ENCODE data around the gene HLA-DQB1. TPM values are rescaled to one million over a fixed set of nuclear protein-coding genes. Genes with fewer than 3 reads are reported as not detected.
"Not testable (repeated sequence)": the region's sequence is repeated elsewhere in the genome, so short reads cannot be mapped to it uniquely, and the experiment has no call there.

Gene HLA-DQB1
- not detected in 2 replicates for total RNA-seq
- not detected in 2 replicates for polyA plus RNA-seq
- polyA plus RNA-seq (2012), result not detected in 2 replicates
- not detected in 2 replicates for polyA minus RNA-seq (ENCODE audit: low replicate concordance)

- H3K9ac ChIP-seq (ENCODE audit: insufficient read depth, low read length), result no peak within 1 kb of the TSS
- DNase-seq (ENCODE audit: low read depth in 2 of 2), result peak in 1 of 2 donors; percentile 2
- H2AFZ ChIP-seq (ENCODE audit: low read length), result no peak within 1 kb of the TSS
- H3K4me2 ChIP-seq (ENCODE audit: extremely low read depth, insufficient read depth, low read length), result no peak within 1 kb of the TSS
- TF ChIP-seq, protein P1, sequence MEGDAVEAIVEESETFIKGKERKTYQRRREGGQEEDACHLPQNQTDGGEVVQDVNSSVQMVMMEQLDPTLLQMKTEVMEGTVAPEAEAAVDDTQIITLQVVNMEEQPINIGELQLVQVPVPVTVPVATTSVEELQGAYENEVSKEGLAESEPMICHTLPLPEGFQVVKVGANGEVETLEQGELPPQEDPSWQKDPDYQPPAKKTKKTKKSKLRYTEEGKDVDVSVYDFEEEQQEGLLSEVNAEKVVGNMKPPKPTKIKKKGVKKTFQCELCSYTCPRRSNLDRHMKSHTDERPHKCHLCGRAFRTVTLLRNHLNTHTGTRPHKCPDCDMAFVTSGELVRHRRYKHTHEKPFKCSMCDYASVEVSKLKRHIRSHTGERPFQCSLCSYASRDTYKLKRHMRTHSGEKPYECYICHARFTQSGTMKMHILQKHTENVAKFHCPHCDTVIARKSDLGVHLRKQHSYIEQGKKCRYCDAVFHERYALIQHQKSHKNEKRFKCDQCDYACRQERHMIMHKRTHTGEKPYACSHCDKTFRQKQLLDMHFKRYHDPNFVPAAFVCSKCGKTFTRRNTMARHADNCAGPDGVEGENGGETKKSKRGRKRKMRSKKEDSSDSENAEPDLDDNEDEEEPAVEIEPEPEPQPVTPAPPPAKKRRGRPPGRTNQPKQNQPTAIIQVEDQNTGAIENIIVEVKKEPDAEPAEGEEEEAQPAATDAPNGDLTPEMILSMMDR (conservative IDR thresholded peaks at IDR 0.05 in 1 of 2, IDR thresholded peaks at IDR 0.05 in 1 of 2; ENCODE audit: low read depth in 1 of 2, low read length in 2 of 2), result no peak
- TF ChIP-seq EZH2 (IDR thresholded peaks at IDR 0.05; ENCODE audit: low read length, missing control alignments), result no peak
- no peaks in the 10 kb centered on the region for H3K9me3 ChIP-seq (ENCODE audit: control insufficient read depth, insufficient read depth, low read depth, low read length)
- H3K36me3 ChIP-seq (ENCODE audit: control insufficient read depth, insufficient read depth, low read length), result no peaks in the 10 kb centered on the region
- H3K27ac ChIP-seq (ENCODE audit: insufficient read depth, low read length), result no peak within 1 kb of the TSS
- H3K79me2 ChIP-seq (ENCODE audit: control insufficient read depth, insufficient read depth, low read length), result no peaks in the 10 kb centered on the region
- H4K20me1 ChIP-seq (ENCODE audit: control insufficient read depth, extremely low read depth, insufficient read depth, low read length), result no peaks in the 10 kb centered on the region
- no peak within 1 kb of the TSS for H3K4me3 ChIP-seq (replicated peaks in 1 of 4; ENCODE audit: control extremely low read depth in 1 of 4, insufficient read depth in 1 of 4, low read depth in 3 of 4, low read length in 4 of 4)
- no peaks in the 10 kb centered on the region for H3K4me1 ChIP-seq (ENCODE audit: control insufficient read depth, extremely low read depth, insufficient read depth, low read length)
- peaks cover 7% of the 10 kb centered on the region for H3K27me3 ChIP-seq (ENCODE audit: control insufficient read depth, insufficient read depth, low read length)
Observed at GRCh38 chr6:32666420-32667300, at the start of gene HLA-DQB1. Gene HLA-DQB1, minus strand, starts transcription at chr6:32666657. Its CDS starts 50 bp downstream, at chr6:32666607.

- Histone ChIP-seq H4K20me1 (ENCODE audit: control insufficient read depth, extremely low read depth, insufficient read depth, low read length) (no peaks in the 10 kb centered on the region), H2AFZ (ENCODE audit: low read length) (no peak overlapping the region), H3K9me3 (ENCODE audit: control insufficient read depth, insufficient read depth, low read depth, low read length) (no peaks in the 10 kb centered on the region), H3K27me3 (ENCODE audit: control insufficient read depth, insufficient read depth, low read length) (no peaks in the 10 kb centered on the region), H3K9ac (ENCODE audit: insufficient read depth, low read length) (no peak overlapping the region), H3K36me3 (ENCODE audit: control insufficient read depth, insufficient read depth, low read length) (no peaks in the 10 kb centered on the region), H3K27ac (ENCODE audit: insufficient read depth, low read length) (no peak overlapping the region), H3K4me1 (ENCODE audit: control insufficient read depth, extremely low read depth, insufficient read depth, low read length) (no peaks in the 10 kb centered on the region), H3K4me3 (replicated peaks in 1 of 4; ENCODE audit: control extremely low read depth in 1 of 4, insufficient read depth in 1 of 4, low read depth in 3 of 4, low read length in 4 of 4) (no peak overlapping the region), H3K79me2 (ENCODE audit: control insufficient read depth, insufficient read depth, low read length) (no peaks in the 10 kb centered on the region), H3K4me2 (ENCODE audit: extremely low read depth, insufficient read depth, low read length) (no peak overlapping the region)
- DNase-seq (ENCODE audit: low read depth in 2 of 2), result no peak
- TF ChIP-seq, protein P1 (conservative IDR thresholded peaks at IDR 0.05 in 1 of 2, IDR thresholded peaks at IDR 0.05 in 1 of 2; ENCODE audit: low read depth in 1 of 2, low read length in 2 of 2), result no peak
- no peak for TF ChIP-seq EZH2 (IDR thresholded peaks at IDR 0.05; ENCODE audit: low read length, missing control alignments)
Observed at GRCh38 chr6:32713241-32713640, 46.8 kb upstream of the HLA-DQB1 start.

DNA sequence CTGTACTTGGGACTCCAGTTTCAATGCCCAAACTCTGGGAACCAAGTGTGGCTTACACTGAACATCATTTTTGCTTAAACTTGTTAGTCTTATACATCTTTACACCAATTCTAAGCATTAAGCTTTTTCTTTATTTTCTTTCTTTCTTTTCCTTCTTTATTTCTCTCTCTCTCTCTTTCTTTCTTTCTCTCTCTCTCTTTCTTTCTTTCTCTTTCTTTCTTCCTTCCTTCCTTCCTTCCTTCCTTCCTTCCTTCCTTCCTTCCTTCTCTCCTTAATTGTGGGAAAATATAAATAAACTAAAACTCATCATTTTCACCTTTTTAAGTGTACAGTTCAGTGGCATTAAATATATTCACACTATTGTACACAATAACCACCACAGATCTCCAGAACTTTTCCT lies 43.2 kb upstream of the HLA-DQB1 start:
- no peaks in the 10 kb centered on the region for H4K20me1 ChIP-seq (ENCODE audit: control insufficient read depth, extremely low read depth, insufficient read depth, low read length)
- no peaks in the 10 kb centered on the region for H3K9me3 ChIP-seq (ENCODE audit: control insufficient read depth, insufficient read depth, low read depth, low read length)
- H3K4me3 ChIP-seq (replicated peaks in 1 of 4; ENCODE audit: control extremely low read depth in 1 of 4, insufficient read depth in 1 of 4, low read depth in 3 of 4, low read length in 4 of 4), result no peak overlapping the region
- H3K4me2 ChIP-seq (ENCODE audit: extremely low read depth, insufficient read depth, low read length), result no peak overlapping the region
- H3K9ac ChIP-seq (ENCODE audit: insufficient read depth, low read length), result no peak overlapping the region
- no peaks in the 10 kb centered on the region for H3K4me1 ChIP-seq (ENCODE audit: control insufficient read depth, extremely low read depth, insufficient read depth, low read length)
- no peak for DNase-seq (ENCODE audit: low read depth in 2 of 2)
- no peak for TF ChIP-seq EZH2 (IDR thresholded peaks at IDR 0.05; ENCODE audit: low read length, missing control alignments)
- TF ChIP-seq, protein P1 (conservative IDR thresholded peaks at IDR 0.05 in 1 of 2, IDR thresholded peaks at IDR 0.05 in 1 of 2; ENCODE audit: low read depth in 1 of 2, low read length in 2 of 2), result no peak
- H3K27me3 ChIP-seq (ENCODE audit: control insufficient read depth, insufficient read depth, low read length), result no peaks in the 10 kb centered on the region
- H3K27ac ChIP-seq (ENCODE audit: insufficient read depth, low read length), result no peak overlapping the region
- H2AFZ ChIP-seq (ENCODE audit: low read length), result no peak overlapping the region
- no peaks in the 10 kb centered on the region for H3K79me2 ChIP-seq (ENCODE audit: control insufficient read depth, insufficient read depth, low read length)
- no peaks in the 10 kb centered on the region for H3K36me3 ChIP-seq (ENCODE audit: control insufficient read depth, insufficient read depth, low read length)

- not testable (repeated sequence) for H2AFZ ChIP-seq (ENCODE audit: low read length); H3K4me3 ChIP-seq (replicated peaks in 1 of 4; ENCODE audit: control extremely low read depth in 1 of 4, insufficient read depth in 1 of 4, low read depth in 3 of 4, low read length in 4 of 4); DNase-seq (ENCODE audit: low read depth in 2 of 2); H3K27me3 ChIP-seq (ENCODE audit: control insufficient read depth, insufficient read depth, low read length); H3K4me2 ChIP-seq (ENCODE audit: extremely low read depth, insufficient read depth, low read length); H3K9ac ChIP-seq (ENCODE audit: insufficient read depth, low read length); H3K4me1 ChIP-seq (ENCODE audit: control insufficient read depth, extremely low read depth, insufficient read depth, low read length); H4K20me1 ChIP-seq (ENCODE audit: control insufficient read depth, extremely low read depth, insufficient read depth, low read length); H3K79me2 ChIP-seq (ENCODE audit: control insufficient read depth, insufficient read depth, low read length); H3K27ac ChIP-seq (ENCODE audit: insufficient read depth, low read length); H3K36me3 ChIP-seq (ENCODE audit: control insufficient read depth, insufficient read depth, low read length); H3K9me3 ChIP-seq (ENCODE audit: control insufficient read depth, insufficient read depth, low read depth, low read length)
Observed at GRCh38 chr6:32705164-32705563, 38.7 kb upstream of the HLA-DQB1 start.

All from fibroblast of lung (primary cell).